Fibroblast of lung (primary cell): ENCODE results near the gene ZNF692.

Experiments used
- CTCF ChIP-seq, 2 donors: IDR thresholded peaks in 1 of 2; conservative IDR thresholded peaks in 1 of 2; 1 replicate in 1 of 2; 2 replicates in 1 of 2; pipeline ENCODE4 v1.5.1; 2011 to 2012; ENCODE audit warnings: low read length in 2 of 2, control low read depth in 1 of 2, inconsistent platforms in 1 of 2, low read depth in 1 of 2, mild to moderate bottlenecking in 1 of 2
- EZH2 ChIP-seq: IDR thresholded peaks from 2 replicates; pipeline ENCODE4 v1.5.1; 2012; ENCODE audit warnings: low read length, control low read depth, mild to moderate bottlenecking; ENCODE audit errors: missing control alignments

DNA sequence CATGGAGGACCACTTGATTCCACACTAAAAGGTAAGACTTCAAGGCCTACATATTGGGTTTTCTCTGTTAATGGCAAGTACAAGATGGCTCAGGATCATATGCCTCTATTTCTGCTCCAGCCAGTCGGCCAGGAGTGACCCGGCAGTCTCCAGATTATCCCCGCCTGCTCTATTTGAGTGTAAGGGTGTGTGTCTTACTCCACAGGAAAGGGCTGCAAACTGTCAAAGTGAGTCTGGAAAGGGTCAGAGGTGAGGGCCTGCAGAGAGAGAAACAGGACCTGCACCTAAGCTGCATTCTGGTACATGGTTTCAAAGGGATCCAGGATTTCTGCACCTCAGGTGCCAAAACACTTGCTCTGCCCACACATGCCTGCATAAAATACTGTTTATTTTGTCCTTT, 9.2 kb downstream of the ZNF692 start:
- no peak for TF ChIP-seq CTCF (conservative IDR thresholded peaks at IDR 0.05 in 1 of 2, IDR thresholded peaks at IDR 0.05 in 1 of 2; ENCODE audit: low read depth in 1 of 2, low read length in 2 of 2)
- TF ChIP-seq EZH2 = no peak
